Upper lobe of left lung (tissue), 4 donors: Measurements from ENCODE around the gene HBD.

Experiments
- CTCF ChIP-seq, 6 experiments: fragments of 450-650 bp in 4 of 6; fragments of 200-600 bp in 2 of 6; sonication (generic) in 2 of 6; IDR thresholded peaks; one replicate each; pipeline ENCODE4 v1.5.1; 2016 to 2019; ENCODE audit warnings: antibody characterized with exemption in 6 of 6
- EP300 ChIP-seq, 4 donors: sonication (generic); formaldehyde crosslinking; IDR thresholded peaks; one replicate each; pipeline ENCODE4 v1.5.1; 2017; ENCODE audit warnings: antibody characterized with exemption in 4 of 4, control low read depth in 2 of 4
- POLR2A ChIP-seq, 4 donors: fragments of 450-650 bp; IDR thresholded peaks; one replicate each; pipeline ENCODE4 v1.5.1; 2016 to 2017; ENCODE audit warnings: antibody characterized with exemption in 4 of 4, mild to moderate bottlenecking in 2 of 4
- POLR2AphosphoS5 ChIP-seq, 2 donors: sonication (generic); formaldehyde crosslinking; IDR thresholded peaks; one replicate each; pipeline ENCODE4 v1.5.1; 2017; ENCODE audit warnings: antibody characterized with exemption in 2 of 2

GRCh38 chr11:5251746-5252145 is 17.5 kb upstream of the HBD start:
- no peak for TF ChIP-seq CTCF (IDR thresholded peaks at IDR 0.05)
- no peak for TF ChIP-seq EP300 (IDR thresholded peaks at IDR 0.05)
- TF ChIP-seq POLR2AphosphoS5 (IDR thresholded peaks at IDR 0.05), result no peak
- no peak for TF ChIP-seq POLR2A (IDR thresholded peaks at IDR 0.05)
